NCI-H1105 (cell line): ENCODE data around the gene TPSB2.
"Not testable (repeated sequence)": the region's sequence is repeated elsewhere in the genome, so short reads cannot be mapped to it uniquely, and the experiment has no call there.

Experiments
- DNase-seq: peaks from one replicate; lab custom pipeline; 2025; lab: John Stamatoyannopoulos, UW

TPSB2 gene

DNA sequence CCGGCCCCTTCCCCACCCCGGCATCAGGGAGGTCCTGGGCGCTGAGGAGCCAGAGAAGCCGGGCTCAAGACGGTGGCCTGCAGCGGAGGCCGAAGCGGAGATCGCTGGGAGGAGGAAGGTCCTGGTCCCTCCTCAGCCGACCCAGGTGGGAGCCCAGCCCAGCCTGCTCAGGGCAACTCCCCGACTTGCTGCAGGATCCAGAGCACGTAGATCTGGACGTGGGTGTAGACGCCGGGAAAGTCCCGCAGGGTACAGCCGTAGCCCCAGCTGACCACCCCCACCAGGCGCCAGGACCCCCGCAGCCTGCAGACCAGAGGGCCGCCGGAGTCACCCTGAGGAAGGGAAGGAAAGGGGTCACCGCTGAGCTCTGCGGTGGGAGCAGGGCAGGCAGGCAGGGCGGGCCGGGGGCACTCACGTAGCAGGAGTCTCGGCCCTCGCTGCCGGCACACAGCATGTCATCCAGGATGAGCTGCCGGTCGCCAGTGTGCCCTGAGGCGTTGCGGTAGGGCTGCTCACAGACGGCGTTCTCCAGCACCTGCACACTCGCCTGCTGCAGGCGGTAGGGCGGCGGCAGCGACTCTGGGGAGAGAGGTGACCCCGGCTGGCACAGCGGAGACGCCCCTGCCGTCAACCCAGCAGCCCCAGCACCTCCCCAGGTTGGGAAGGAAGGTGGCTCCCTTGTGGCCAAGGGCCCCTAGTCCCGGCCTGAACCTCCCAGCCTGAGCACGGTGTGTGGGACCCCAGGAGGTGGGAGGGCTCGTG is 31.3 kb upstream of the TPSB2 start:
- DNase-seq: no peak

DNA sequence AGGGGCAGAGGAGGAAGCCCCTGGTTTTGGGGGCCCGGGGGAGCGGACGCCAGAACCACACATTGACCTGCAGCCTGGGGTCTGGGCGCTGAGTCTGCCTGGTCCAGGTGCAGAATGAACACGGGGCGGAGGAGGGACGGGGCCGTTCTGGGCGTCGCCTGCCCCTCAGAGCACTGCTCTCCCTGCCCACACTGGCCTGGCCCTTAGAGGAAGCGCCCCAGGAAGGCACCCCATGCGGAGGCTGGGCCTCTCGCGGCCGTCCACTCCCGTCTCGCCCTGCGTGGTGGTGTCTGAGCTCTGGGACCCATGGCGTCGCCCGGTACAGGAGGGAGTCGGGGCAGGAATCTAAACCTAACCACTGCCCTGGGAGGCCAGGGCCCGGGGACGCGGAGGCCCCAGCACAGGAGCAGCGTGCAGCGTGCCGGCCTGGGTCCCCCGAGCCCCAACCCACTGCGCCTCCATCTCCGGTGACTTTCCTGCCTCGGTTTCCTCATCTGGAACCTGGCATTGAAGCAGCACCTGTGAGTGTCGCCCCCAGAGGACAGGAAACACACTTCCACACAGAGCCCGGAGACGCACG is 30.2 kb upstream of the TPSB2 start:
- no peak for DNase-seq

DNA sequence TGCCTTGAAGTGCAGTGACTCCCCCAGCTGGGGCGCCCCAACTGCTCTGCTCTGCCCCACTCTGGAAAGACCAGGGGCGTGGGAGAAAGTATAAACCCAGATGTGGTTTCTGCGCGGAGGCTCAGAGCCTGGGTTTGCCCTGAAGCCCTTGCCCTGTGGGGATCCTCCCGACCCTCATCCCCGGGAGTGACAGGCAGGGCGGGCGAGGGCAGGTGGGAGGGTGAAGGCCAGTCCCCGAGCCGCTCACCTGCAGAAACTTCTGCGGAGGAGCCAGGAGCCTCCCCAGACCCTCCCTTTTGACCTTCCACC is 29.7 kb upstream of the TPSB2 start:
- no peak for DNase-seq

DNA sequence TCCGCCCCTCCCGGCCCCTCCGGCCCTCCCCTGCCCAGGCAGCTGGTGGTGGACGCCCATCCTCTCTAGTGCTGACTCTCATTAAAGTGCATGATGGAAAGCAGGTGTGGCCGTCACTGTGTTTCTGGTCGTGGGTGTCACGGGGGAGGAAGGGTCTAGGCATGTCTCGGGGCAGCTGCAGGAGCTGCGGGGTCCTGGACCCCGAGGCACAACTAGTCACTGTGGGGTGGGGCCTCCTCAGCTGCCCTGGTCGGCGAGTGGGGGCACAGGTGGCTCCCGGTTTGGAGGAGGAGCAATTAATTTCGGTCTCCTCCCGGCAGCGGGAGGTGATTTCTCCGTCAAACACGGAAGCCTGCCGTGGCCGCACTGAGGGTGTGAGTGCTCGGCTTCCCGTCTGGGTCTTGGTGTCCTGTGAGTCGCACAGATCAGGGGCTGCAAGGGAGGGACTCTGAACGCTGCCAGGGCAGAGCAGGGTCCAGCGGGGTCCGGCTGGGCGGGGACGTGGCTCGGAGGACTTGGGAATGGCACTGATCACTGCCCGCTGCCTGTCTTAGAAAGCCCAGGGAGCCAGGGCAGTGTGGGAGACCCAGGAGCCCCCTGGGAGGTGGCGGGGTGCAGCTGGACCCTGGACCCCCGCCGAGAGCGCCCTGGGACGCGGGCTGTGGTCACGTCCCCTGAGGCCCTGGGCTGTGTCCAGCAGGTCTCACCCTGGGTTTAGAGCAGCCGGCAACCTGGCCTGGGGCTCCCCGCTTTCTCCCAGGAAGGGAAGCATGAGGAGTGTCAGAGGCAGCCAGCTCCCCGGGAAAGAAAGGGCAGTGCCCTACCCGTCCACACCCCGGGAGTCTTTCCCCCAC is 29.1 kb upstream of the TPSB2 start:
- no peak for DNase-seq

DNA sequence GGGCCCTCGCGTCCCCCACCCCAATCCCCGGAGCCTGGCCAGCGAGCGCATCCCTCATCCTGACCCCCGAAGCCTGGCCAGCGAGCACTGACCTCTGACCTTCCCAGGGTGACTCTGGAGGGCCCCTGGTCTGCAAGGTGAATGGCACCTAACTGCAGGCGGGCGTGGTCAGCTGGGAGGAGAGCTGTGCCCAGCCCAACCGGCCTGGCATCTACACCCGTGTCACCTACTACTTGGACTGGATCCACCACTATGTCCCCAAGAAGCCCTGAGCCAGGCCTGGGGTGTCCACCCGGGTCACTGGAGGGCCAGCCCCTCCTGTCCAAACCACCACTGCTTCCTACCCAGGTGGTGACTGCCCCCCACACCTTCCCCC is 28.2 kb upstream of the TPSB2 start:
- no peak for DNase-seq

DNA sequence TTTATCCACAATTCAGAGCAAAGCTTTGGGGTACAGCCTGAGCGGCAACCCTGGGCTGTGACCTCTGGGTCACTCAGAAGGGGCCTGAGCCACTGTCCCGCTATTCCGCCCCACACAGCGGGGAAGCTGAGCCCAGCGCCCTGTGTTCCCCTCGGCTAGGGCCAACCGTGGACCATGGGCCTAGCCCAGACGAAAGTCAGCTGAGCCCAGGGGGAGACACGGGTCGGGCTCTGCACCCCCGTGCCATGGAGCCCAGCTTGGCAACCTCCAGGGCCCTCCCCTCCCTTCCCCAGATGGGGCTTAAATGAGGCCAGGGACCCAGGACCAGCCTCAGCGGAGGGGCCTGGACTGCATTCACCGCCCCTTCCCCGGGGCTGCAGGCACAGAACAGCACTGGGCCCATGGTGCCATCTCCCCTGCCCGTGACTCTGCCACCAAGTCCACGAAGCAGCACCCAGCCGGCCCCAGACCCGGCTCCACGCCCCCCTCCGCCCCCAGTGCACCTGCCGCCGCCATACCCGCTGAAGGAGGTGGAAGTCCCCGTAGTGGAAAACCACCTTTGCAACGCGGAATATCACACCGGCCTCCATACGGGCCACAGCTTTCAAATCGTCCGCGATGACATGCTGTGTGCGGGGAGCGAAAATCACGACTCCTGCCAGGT is 27.7 kb upstream of the TPSB2 start:
- no peak for DNase-seq

DNA sequence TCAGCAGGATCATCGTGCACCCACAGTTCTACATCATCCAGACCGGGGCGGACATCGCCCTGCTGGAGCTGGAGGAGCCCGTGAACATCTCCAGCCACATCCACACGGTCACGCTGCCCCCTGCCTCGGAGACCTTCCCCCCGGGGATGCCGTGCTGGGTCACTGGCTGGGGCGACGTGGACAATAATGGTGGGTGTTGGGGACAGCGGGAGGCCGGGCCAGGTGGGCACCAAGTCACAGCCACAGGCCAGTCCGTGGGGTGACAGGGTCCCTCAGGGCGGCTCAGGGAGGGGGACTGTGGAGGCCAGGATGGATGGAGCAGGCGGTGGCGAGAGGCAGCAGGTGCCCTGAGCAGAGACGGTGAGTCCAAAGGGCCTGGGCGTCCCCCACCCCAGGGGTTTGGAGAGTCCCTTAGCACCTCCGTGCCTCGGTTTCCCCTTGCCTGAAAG is 26.9 kb upstream of the TPSB2 start:
- DNase-seq: no peak

DNA sequence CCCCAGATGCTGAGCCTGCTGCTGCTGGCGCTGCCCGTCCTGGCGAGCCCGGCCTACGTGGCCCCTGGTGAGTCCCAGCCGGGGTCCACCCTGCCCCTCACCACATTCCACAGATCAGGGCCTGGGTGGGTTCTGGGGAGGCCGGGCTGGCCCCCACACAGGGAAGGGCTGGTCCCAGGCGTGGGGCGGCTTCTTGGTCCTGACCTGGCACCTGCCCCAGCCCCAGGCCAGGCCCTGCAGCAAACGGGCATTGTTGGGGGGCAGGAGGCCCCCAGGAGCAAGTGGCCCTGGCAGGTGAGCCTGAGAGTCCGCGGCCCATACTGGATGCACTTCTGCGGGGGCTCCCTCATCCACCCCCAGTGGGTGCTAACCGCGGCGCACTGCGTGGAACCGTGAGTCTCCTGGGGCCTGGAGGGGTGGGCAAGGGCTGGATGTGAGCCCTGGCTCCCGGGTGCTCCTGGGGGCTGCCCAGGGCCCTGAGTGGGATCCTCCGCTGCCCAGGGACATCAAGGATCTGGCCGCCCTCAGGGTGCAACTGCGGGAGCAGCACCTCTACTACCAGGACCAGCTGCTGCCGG is 26.4 kb upstream of the TPSB2 start:
- DNase-seq: not testable (repeated sequence)

DNA sequence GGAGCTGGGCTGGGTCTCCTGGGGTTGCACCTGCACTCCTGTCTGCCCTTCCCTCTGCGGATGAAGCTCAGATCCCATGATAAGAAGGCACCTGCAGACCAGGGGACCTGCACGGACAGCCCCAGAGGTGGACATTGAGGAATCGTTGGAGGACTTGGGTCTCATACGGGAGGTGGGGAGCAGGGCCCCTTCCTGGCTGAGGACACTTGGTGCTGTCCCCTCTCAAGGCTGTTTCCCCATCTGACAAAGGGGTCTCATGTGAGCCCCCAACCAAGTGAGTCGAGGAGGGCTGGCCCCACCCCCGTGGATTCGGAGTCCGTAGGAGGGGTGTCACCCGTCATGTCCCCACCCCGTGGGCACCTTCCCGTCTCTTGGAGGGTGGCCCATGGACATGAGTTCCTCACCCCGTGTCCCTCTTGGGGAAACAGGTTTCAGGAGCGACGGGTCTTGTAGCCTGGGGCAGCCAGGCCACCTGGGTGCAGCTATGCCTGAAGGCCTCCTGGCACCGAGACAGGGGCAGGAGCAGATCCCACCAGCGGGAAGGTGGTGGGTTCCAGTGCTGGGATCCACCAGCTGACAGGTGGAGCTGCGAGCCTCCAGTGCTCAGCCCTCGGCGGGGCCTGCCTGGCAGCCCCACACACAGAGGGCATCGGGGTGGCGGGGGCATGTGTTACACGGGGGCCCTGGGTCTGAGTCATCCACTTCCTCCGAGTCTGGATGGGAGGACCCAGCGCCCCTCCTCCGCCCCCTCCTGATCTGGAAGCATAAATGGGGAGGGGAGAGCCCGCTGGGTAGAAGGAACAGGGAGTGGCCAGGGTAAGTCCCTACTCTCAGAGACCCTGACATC is 25.5 kb upstream of the TPSB2 start, which contains the start of gene TPSD1:
Gene TPSD1 (plus strand): TSS at position 794 of the 847 bp plus-strand sequence. CDS start 212 bp downstream, outside the sequence.
- DNase-seq: not testable (repeated sequence)

DNA sequence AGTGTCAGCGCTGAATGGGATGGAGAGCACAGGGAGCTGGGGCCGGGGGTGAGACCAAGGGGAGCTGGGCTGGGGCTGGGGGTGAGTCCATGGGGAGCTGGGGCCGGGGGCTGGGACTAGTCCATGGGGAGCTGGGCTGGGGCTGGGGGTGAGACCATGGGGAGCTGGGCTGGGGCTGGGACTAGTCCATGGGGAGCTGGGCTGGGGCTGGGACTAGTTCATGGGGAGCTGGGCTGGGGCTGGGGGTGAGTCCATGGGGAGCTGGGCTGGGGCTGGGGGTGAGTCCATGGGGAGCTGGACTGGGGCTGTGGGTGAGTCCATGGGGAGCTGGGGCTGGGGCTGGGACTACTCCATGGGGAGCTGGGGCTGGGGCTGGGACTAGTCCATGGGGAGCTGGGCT is 24.8 kb upstream of the TPSB2 start:
- not testable (repeated sequence) for DNase-seq

DNA sequence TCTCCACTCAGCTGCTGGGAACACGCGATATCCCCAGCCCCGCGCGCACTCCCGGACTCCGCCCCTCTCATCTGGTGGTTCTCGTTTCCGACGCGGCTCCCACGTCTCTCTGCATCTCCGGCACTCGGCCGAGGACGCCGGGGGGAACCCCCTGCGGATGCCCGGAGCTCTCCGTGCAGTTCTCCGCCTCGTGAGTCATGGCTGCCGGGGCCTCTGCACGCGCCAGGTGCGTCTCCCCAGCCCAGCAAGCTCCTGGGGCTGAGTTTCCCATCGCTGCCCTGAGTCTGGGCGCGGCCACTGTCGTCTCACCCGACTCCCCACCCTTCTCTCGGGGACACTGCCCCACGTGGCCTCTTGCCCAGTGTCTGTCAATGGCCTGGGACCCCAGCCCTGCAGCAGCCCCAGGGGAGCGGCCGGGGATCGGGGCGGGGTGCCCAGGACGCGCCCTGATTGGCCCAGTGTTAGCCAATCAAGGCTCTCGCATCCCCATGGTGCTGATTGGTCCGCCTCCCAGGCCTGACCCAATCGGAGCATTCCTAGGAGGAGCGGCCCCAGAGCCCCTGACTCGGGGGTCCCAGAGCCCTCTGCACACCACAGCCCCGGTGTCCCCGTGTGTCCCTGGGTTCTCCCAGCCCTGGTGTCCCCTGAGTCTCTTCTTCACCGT is 23.8 kb upstream of the TPSB2 start:
- DNase-seq: not testable (repeated sequence)

DNA sequence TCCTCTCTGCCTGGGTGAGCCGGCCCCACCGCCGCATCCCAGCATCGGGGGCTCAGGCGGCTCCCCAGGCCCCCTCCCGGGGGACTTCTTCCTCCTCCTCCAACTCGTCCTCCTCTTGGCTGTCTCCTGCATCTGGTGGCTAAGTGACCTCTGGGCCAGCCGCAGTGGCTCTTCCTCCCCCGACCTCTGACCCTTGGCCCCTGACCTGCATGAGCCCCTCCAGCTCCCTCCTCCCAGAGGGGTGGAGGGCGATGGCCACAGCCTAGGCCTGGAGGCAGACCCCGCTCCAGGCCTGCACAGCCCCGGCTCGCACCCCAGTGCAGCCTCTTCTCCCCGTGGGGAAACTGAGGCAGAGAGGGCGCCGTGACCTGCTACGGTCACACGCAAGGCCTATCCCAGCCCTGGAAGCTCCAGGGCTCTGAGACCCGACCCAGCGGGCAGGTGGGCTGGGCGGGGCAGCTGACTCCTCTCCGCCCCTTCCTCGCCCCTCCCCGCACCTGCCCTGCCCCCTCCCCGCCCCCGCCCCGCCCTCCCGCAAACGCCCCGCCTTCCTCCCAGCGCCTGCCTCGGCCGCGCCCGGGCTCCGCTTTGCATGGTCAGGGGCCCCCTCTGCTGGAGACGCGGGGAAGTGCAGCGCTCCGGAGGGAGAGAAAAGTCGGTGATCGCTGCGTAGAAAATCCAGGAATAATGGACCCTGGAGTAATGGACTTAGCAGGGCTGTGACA is 19.2 kb upstream of the TPSB2 start:
- not testable (repeated sequence) for DNase-seq

DNA sequence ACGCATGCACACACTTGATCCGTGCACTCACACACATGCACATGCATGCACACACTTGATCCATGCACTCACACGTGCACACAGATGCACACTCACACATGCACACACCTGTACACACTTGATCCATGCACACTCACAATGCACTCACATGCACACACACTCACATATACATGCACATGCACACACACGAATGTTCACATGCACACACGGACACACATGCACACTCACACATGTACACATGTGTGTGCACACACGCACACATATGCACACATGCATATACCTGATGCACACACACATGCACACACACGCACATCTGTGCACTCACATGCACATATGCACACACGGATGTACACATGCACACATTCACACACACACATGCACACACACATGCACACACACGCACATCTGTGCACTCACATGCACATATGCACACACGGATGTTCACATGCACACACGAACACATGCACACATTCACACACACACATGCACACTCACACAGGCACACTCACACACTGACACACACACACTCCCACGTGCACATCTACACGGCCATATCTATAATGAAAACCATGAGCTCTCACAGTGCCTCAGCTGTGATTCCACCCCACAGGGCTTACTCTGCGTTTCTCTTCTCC is 18.0 kb upstream of the TPSB2 start:
- DNase-seq: not testable (repeated sequence)

DNA sequence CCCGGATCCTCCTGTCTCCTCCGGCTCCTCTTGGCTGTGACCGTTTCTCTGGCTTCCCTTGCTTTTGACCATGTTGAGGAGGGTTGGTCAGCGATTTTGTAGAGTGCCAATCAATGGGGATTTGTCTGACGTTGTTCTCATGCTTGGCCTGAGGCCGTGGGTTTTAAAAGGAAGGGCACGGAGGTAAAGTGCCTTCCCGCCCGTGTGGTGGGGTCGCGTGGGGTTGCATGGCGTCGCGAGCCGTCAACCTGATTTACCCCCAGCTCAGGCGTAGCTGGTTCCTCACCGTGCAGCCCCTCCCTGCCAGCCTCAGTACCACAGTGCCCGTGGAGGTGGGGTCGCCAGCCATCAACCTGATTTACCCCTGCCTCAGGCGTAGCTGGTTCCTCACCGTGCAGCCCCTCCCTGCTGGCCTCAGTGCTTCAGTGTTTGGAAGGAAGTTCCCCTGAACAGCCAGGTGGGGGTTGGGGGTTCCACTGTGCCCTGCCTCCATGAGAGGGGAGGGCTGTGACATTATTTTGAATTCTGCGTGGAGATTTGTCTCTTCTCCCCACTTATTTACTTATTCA is 15.6 kb upstream of the TPSB2 start:
- DNase-seq: no peak

DNA sequence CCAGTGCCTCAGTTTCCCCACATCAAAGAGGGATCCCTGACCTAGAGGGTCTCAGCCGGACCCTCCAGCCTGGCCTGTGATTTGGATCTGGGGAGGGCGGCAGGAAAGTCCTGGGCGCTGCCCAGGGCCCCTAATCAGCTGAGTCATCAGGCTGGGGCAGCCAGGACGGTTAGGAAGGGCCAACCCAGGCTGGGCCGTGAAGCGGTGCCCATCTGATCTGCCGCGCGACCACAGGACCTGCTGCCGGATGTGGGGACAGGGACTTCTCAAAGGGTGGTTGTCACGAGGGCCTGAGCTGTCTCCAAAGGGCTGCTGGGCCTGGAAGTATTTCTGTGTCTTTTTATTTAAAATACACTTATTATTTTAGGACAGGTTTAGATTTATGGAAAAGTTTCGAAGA is 14.9 kb upstream of the TPSB2 start:
- DNase-seq: no peak

DNA sequence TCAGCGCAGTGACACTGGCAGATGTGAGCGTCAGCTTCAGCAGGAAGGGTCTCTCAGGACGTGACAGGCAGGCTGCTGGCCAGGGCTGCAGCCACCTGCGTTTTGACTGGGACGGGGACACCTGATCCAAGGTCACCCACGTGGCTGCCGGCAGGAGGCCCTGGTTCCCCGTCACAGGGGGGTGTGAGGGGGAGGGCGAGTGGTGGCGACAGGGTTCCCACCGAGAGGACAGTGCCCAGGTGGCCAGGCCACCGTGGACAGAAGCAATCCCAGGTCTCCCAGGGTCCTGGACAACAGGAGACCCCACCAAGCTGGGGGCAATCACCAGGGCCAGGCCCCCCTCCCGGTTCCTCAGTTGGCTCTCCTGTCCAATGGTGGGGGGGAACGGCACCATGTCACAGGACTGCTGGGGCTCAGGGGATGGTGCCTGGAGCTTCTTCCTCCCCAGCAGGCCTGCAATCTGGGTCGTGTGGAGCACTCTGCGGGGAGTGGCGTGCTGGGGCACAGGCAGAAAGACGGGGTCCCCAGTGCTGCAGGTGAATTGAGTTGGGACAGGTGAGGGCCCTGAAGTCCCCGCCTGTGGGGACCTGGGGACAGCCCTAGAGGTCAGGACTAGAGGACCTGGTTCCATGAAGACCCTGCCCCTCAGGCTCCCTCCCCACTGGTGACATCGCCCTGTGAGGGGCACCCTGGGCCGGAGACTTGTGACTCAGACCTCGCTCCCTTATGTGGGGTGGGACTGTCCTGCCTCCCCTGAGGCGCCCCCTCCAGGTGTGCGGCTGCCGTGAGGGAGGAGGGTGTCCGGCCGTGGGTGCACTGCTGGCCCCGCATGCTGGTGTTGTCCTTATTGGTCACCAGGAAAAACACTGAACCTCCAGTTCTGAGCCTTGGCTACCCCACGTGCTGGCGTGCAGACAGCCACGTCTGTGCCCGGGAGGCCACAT is 14.2 kb upstream of the TPSB2 start:
- DNase-seq: not testable (repeated sequence)

DNA sequence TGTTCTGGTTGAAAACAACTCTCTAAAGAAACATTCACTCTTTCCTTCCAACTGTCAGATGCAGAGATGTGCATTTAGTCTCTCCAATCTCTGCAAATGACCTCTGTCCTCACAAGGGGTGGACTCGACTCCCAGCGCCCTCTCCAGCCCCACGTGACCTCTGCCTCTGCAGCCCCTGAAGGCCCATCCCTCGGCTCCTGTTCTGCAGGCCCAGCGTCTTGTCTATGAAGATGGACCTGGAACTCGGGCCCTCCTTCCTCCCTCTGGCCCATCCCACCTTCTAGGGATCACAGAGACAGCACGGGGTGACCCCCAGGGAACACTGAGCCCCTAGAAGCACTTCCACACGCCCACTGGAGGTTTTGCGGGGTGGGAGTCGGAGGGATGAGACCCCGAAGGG is 13.4 kb upstream of the TPSB2 start:
- not testable (repeated sequence) for DNase-seq

DNA sequence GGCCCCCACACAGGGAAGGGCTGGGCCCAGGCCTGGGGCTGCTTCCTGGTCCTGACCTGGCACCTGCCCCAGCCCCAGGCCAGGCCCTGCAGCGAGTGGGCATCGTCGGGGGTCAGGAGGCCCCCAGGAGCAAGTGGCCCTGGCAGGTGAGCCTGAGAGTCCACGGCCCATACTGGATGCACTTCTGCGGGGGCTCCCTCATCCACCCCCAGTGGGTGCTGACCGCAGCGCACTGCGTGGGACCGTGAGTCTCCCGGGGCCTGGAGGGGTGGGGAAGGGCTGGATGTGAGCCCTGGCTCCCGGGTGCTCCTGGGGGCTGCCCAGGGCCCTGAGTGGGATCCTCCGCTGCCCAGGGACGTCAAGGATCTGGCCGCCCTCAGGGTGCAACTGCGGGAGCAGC is 11.1 kb upstream of the TPSB2 start:
- DNase-seq: not testable (repeated sequence)
